GM23248 (cell line): ENCODE results near the gene ATG12. TPM values are rescaled to one million over a fixed set of nuclear protein-coding genes. Genes with fewer than 3 reads are reported as not detected.

ENCODE experiments used
- DNase-seq: peaks from one replicate; pipeline ENCODE4 v3.0.0-alpha.2; 2015
- H2AFZ ChIP-seq: fragments of 200-600 bp; sonication (generic); 2 replicates; pipeline ENCODE4 v1.6.1; 2016; ENCODE audit warnings: antibody characterized with exemption
- H3F3A ChIP-seq: fragments of 200-600 bp; sonication (generic); 2 replicates; pipeline ENCODE4 v1.6.1; 2016; ENCODE audit warnings: mild to moderate bottlenecking, antibody characterized with exemption, mixed run types; ENCODE audit not compliant: insufficient read depth
- H3K27ac ChIP-seq: fragments of 200-600 bp; sonication (generic); 2 replicates; pipeline ENCODE4 v1.5.1; 2016; ENCODE audit warnings: mild to moderate bottlenecking
- H3K27me3 ChIP-seq: fragments of 200-600 bp; sonication (generic); replicated peaks from 2 replicates; pipeline ENCODE4 v1.6.1; 2016; ENCODE audit warnings: mild to moderate bottlenecking; ENCODE audit not compliant: insufficient read depth
- H3K36me3 ChIP-seq: fragments of 200-600 bp; sonication (generic); 2 replicates; pipeline ENCODE4 v1.6.1; 2016; ENCODE audit warnings: low read depth, mild to moderate bottlenecking
- H3K4me1 ChIP-seq: fragments of 200-600 bp; sonication (generic); 2 replicates; pipeline ENCODE4 v1.6.1; 2016; ENCODE audit warnings: mild to moderate bottlenecking; ENCODE audit not compliant: insufficient read depth
- H3K4me2 ChIP-seq: fragments of 200-600 bp; sonication (generic); one replicate; pipeline ENCODE4 v1.6.1; 2016; ENCODE audit warnings: mild to moderate bottlenecking; ENCODE audit not compliant: unreplicated experiment
- H3K4me3 ChIP-seq: fragments of 200-600 bp; sonication (generic); 2 replicates; pipeline ENCODE4 v1.5.1; 2016; ENCODE audit warnings: mild to moderate bottlenecking
- H3K79me2 ChIP-seq: fragments of 200-600 bp; sonication (generic); 2 replicates; pipeline ENCODE4 v1.6.1; 2016; ENCODE audit warnings: mild to moderate bottlenecking; ENCODE audit not compliant: insufficient read depth
- H3K9ac ChIP-seq: fragments of 200-600 bp; sonication (generic); 2 replicates; pipeline ENCODE4 v1.6.1; 2016; ENCODE audit warnings: mild to moderate bottlenecking
- H3K9me2 ChIP-seq: fragments of 200-600 bp; sonication (generic); 2 replicates; pipeline ENCODE4 v1.6.1; 2016; ENCODE audit warnings: mixed run types, mild to moderate bottlenecking, moderate library complexity; ENCODE audit not compliant: insufficient read depth
- H3K9me3 ChIP-seq: fragments of 200-600 bp; sonication (generic); one replicate; pipeline ENCODE4 v1.6.1; 2017; ENCODE audit warnings: low read depth
- H4K20me1 ChIP-seq: fragments of 200-600 bp; sonication (generic); 2 replicates; pipeline ENCODE4 v1.6.0; 2016; ENCODE audit not compliant: insufficient read depth
- EZH2 ChIP-seq: fragments of 200-600 bp; sonication (generic); IDR thresholded peaks from 2 replicates; pipeline ENCODE4 v1.6.1; 2018; ENCODE audit warnings: antibody characterized with exemption, mild to moderate bottlenecking; ENCODE audit not compliant: insufficient read depth, poor library complexity, severe bottlenecking
- EZH2phosphoT487 ChIP-seq: fragments of 200-600 bp; sonication (generic); IDR thresholded peaks from 2 replicates; pipeline ENCODE4 v1.6.1; 2018; ENCODE audit warnings: antibody characterized with exemption, moderate library complexity, mild to moderate bottlenecking, low read depth; ENCODE audit not compliant: insufficient read depth
- WGBS, 2 experiments: methylation state at CpG; one replicate each; pipeline ENCODE4 v1.1.6; 2015 to 2017; ENCODE audit warnings: low lambda C conversion rate in 2 of 2, low coverage in 1 of 2; ENCODE audit errors: missing lambda C conversion rate in 2 of 2; 5-methylcytosine and 5-hydroxymethylcytosine counted together
- in situ Hi-C: fragments of 300-500 bp; cut with MboI; formaldehyde crosslinking; loops from 2 replicates; pipeline ENCODE4 v1.15.0; 2020
- polyA plus RNA-seq: library from polyadenylated mRNA; unstranded; fragments of >200 nt; fragmentation: Nextera tagmentation; extraction: Ambion mirVana; gene quantifications from 2 replicates; pipeline ENCODE4 v1.2.1, GENCODE V29; 2016
- total RNA-seq: library from RNA; depleted of rRNA; stranded (reverse); fragments of >200 nt; shearing (Covaris generic); gene quantifications from 2 replicates; pipeline ENCODE4 v1.2.3, GENCODE V29; 2014; rRNA removed

The ATG12 gene
- total and polyA plus RNA-seq, 2 experiments from 2014 or later = 57.2 to 126 TPM

DNA sequence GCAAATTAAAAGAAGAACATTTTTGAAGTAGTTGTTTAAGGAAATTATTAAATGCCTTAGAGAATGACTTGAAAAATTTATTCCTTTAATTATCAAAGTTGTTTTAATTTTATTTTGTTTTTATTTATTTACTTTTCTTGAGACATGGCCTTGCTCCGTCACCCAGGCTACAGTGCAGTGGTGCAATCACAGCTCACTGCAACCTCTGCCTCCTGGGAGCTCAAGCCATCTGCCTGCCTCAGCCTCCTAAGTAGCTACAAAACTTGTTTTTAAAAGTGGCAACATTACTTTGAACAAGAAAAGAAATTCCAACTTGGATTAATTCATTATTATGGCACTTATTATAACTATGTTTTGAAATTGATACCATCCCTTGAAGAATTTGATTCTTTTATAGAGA, 53.9 kb downstream of the ATG12 start:
- Histone ChIP-seq H4K20me1 (no peaks in the 10 kb centered on the region), H3K79me2 (no peaks in the 10 kb centered on the region), H2AFZ (no peak overlapping the region), H3K9me3 (no peaks in the 10 kb centered on the region), H3K36me3 (no peaks in the 10 kb centered on the region), H3K9me2 (no peaks in the 10 kb centered on the region), H3K4me3 (no peak overlapping the region), H3K27ac (no peak overlapping the region), H3K9ac (no peak overlapping the region), H3F3A (no peaks in the 10 kb centered on the region), H3K4me1 (no peaks in the 10 kb centered on the region), H3K4me2 (no peak overlapping the region), H3K27me3 (peaks cover 8% of the 10 kb centered on the region)
- in situ Hi-C loops = no loop called here
- TF ChIP-seq EZH2phosphoT487 (no peak), EZH2 (no peak)
- DNase-seq = no peak
- WGBS, 2 experiments = 24 to 38% methylated on average over 1 of the region's 1 CpG

DNA sequence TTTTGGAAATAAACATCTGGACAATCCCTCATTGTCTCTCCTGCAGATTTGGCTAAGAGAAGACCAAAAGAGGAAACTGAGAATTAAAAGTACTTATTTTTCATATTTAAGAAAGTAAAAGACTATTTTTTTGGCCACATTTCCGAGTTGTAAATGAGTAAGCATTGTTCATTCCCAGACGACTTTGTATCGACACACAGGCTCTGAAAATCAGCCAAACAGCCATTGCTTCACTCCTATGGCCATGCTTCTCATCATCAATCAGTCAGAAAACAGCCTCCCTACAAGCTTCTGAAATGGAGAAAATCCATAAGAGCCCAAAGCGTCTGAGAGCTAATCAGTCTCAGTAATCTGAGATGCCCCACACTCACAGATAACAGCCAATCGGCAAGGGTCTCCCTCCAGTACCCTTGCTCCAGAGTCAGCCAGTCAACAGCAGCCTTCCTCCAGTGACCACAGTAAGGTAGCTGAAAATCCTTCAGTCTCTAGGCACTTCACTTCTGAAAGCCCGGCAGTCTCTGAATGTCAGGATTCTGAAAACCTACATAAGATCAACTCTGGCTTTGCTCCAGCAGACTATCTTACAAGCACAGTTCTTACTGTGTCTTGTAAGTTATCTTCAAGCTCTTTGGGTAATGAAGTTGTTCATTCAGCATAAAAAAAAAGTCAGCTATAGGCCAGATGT, 55.8 kb downstream of the ATG12 start:
- peak; percentile 8 for DNase-seq
- Histone ChIP-seq H3K27ac (no peak overlapping the region), H4K20me1 (no peaks in the 10 kb centered on the region), H3F3A (no peaks in the 10 kb centered on the region), H3K27me3 (peaks cover 6% of the 10 kb centered on the region), H3K9me3 (no peaks in the 10 kb centered on the region), H3K4me3 (no peak overlapping the region), H2AFZ (no peak overlapping the region), H3K79me2 (no peaks in the 10 kb centered on the region), H3K9ac (no peak overlapping the region), H3K4me1 (no peaks in the 10 kb centered on the region), H3K36me3 (no peaks in the 10 kb centered on the region), H3K9me2 (no peaks in the 10 kb centered on the region), H3K4me2 (no peak overlapping the region)
- in situ Hi-C loops = no loop called here
- TF ChIP-seq EZH2 = no peak
- no peak for TF ChIP-seq EZH2phosphoT487
- WGBS, 2 experiments = 8 to 12% methylated on average over 6 of the region's 6 CpGs

DNA sequence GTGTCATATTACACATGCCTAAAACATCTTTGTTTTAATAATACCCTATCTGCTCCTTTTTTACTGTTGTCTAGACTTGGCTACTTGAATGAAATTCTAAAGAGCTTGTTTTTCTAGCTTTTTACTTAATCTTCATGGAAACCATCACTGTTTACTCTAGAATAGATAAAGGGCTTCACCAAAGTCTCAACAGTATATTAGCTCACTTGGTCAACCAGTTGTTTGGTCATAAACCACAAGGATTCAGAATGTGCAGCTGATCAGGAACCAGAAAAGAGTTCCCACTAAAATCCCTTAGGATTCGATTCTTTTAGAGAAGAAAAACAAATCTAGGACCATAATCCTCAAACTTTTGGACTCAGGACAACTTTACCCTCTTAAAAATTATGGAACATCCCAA, 62.9 kb downstream of the ATG12 start:
- H3K9ac ChIP-seq = no peak overlapping the region
- no peaks in the 10 kb centered on the region for H3K9me3 ChIP-seq

More for the DNA sequence above, 62.9 kb downstream of the ATG12 start:
- Histone ChIP-seq H3K79me2 (no peaks in the 10 kb centered on the region), H2AFZ (no peak overlapping the region), H3K4me1 (no peaks in the 10 kb centered on the region), H3K27ac (no peak overlapping the region), H3K36me3 (no peaks in the 10 kb centered on the region), H3F3A (no peaks in the 10 kb centered on the region), H3K4me3 (no peak overlapping the region), H4K20me1 (no peaks in the 10 kb centered on the region), H3K27me3 (no peaks in the 10 kb centered on the region; the same call in 1 of the 2 replicates), H3K4me2 (no peak overlapping the region), H3K9me2 (no peaks in the 10 kb centered on the region)
- no peak for DNase-seq
- WGBS, 2 experiments = 8 to 9% methylated on average over 1 of the region's 1 CpG
- TF ChIP-seq EZH2phosphoT487 = no peak
- no peak for TF ChIP-seq EZH2
- in situ Hi-C loops = no loop called here

Other genes with a start within 250 kb of the ATG12 start
- 1.9 and 12.3 TPM in 2 replicates for gene TICAM2, start 239.1 kb downstream of the ATG12 start, total RNA-seq
- 11.3 and 14.1 TPM in 2 replicates for gene TICAM2, start 239.1 kb downstream of the ATG12 start, polyA plus RNA-seq
- gene TMED7, start 215.5 kb downstream of the ATG12 start, total RNA-seq = 152 and 163 TPM in 2 replicates
- 97.7 and 98.7 TPM in 2 replicates for gene TMED7, start 215.5 kb downstream of the ATG12 start, polyA plus RNA-seq
- 0.89 and 4.3 TPM in 2 replicates for gene CDO1, start 24.9 kb downstream of the ATG12 start, total RNA-seq
- 2.1 and 2.2 TPM in 2 replicates for gene CDO1, start 24.9 kb downstream of the ATG12 start, polyA plus RNA-seq
- 430 and 550 TPM in 2 replicates for gene AP3S1, start 370 bp upstream of the ATG12 start, total RNA-seq
- 300 and 303 TPM in 2 replicates for gene AP3S1, start 370 bp upstream of the ATG12 start, polyA plus RNA-seq
- gene LVRN, start 120.9 kb upstream of the ATG12 start, total RNA-seq = 0.32 TPM in 1 of 2 replicates, not detected in the other
- 0.18 and 0.24 TPM in 2 replicates for gene LVRN, start 120.9 kb upstream of the ATG12 start, polyA plus RNA-seq
- gene ARL14EPL, start 190.9 kb upstream of the ATG12 start, total RNA-seq = not detected in 2 replicates
- not detected in 2 replicates for gene ARL14EPL, start 190.9 kb upstream of the ATG12 start, polyA plus RNA-seq
- 26.0 and 26.9 TPM in 2 replicates for gene COMMD10, start 243.5 kb upstream of the ATG12 start, total RNA-seq
- 38.3 and 38.9 TPM in 2 replicates for gene COMMD10, start 243.5 kb upstream of the ATG12 start, polyA plus RNA-seq